IPS-NIHi7 (cell line): ENCODE data around the gene DLG1.
"Not testable (repeated sequence)": the region's sequence is repeated elsewhere in the genome, so short reads cannot be mapped to it uniquely, and the experiment has no call there.

Source experiments
- DNase-seq: peaks from one replicate; pipeline ENCODE4 v3.0.0; 2012; ENCODE audit warnings: mixed read lengths; ENCODE audit errors: extremely low spot score

DLG1 gene

DNA sequence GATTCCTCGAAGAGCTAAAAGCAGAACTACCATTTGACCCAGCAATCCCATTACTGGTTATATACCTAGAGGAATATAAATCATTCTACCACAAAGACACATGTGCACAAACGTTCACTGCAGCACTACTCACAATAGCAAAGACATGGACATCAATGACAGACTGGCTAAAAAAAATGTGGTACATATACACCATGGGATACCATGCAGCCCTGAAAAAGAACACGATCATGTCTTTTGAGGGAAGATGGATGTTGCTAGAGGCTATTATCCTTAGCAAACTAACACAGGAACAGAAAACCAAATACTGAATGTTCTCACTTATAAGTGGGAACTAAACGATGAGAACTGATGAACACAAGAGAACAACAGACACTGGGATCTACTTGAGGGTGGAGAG lies 86.7 kb downstream of the DLG1 start:
- DNase-seq, result not testable (repeated sequence)

DNA sequence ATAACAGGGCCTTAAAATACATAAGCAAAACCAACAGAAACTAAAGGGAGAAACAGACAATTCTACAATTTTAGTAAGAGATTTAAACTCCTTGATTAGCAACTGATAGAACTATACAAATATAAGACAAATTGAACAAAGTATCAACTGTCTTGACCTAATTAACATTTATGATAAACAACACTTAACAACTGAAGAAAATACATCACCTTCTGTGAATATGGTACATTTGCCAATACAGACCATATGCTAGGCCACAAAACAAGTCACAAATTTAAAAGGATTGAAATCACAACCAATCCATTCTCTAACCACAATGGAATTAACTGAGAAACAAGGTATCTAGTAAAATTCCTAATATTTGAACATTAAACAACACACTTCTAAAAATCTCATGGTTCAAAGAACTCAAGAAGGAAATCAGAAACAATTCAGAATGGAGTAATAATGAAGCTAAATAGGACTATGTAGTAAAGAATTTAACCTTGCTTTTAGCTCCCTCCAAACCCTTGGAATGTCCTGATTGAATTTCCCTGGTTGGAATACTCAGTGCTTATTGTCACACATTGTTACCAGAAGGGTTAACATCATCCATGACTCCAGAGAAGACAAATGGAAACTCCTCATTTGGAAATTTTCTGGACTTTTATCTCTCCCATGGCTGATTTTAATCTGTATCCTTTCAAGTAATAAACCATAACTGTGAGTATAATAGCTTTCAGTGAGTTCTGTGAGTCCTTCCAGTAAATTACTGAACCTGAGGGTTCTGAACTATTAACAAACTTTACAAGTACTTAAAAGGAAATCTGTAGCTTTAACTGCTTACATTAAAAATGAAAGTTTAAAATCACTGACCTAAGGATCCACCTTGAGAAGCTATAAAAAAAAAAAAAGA lies 88.8 kb downstream of the DLG1 start:
- no peak for DNase-seq

DNA sequence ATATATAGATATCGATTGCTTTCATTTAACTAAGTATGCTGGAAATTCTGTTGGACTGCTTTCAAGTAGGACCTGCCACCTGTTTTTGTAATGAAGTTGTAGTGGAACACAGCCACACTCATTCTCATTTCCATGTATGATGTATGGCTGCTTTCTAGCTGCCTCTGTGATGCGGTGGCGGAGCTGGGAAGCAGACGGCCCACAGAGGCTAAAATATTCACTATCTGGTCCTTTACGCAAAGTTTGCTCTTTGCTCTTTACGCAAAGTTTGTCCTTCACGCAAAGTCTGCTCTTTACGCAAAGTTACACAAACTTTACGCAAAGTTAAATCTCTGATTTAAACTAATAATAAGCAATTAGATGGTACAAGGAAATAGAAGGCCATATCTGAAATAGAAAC lies 91.5 kb downstream of the DLG1 start:
- no peak for DNase-seq

DNA sequence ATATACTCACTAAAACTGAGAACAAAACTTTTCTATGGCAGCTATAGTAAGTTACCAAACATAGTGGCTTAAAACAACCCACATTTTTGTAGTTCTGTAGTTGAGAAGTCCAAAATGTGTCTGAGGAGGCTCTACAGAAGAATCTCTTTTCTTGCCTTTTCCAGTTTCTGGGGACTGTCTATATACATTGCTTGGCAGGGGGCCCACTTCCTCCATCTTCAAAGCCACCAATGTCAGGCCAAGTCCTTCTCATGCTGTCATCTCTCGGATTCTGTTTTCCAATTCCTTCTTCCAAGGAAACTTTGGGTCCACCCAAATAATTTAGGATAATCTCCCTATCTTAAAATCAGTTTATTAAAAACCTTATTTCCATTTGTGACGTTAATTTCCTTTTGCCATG lies 92.7 kb downstream of the DLG1 start:
- no peak for DNase-seq

DNA sequence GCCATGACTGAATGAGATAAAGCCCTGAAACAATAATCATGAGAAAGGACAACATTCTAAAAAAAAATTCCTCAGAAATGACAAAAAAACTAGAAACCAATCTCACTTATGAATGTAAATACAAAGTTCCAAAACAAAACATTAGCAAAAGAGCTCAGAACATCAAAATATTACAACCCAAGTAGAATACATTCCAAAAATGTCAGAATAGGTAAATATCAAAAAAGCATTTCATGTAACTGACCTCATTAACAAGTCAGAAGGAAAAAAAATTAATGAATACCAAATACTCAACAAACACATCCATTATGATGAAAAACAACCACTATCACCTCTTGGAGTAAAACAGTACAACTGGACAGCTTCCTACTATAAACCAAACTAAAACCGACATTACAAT lies 93.1 kb downstream of the DLG1 start:
- no peak for DNase-seq

DNA sequence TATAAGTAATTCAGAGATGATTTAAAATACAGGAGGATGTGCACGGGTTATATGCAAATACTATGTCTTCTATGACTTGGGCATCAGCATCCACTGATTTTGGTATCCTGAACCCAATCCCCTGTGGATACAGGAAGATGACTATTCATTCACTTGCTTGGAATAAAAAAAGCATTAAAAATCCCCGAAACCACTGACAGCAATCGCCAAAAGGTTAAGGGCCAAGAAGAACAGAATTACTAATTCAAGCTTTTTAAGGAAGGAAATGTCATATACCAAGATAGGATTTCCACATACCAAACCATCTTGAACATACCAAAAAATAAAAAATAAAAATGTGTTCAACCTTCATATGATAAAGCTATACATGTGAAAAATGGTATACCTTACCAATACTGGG lies 93.7 kb downstream of the DLG1 start:
- no peak for DNase-seq

DNA sequence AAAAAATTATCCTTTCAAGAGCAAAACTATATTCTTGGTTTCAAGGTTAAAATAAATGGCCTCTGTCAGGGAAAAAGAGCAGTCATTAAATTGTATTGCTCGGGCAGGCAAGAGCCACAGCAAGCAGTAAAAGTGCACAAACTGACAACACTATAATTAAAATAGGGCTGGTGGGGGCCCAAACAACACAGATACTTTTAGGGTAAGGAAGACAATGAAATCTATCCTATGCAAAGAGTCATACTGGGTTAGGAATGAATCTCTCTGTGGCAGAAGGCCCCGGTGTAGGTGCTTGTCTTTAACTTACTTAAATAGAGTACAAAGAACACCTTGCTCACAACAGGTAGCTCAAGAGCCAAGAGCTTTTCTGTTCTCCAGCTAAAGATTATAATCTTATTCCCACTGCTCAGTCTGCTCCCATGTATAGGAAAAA lies 94.7 kb downstream of the DLG1 start:
- peak; percentile 39 for DNase-seq

DNA sequence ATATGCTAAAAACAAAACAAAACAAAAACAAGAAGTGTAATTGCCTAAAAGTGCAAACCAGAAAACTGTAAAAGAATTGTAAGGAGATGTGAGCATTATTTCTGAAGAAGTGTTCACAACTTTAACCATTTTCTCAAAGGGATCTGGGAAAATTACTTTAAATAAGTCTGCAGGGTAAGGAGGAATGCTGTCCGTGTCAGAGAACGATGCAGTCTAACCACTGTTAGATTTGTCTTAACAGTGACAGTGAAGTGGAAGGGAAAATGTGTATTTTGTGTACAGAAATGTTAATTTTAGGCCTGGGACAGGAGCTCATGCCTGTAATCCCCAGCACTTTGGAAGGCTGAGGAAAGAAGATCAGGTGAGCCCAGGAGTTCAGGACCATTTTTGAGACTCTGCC lies 95.7 kb downstream of the DLG1 start:
- DNase-seq, result no peak

DNA sequence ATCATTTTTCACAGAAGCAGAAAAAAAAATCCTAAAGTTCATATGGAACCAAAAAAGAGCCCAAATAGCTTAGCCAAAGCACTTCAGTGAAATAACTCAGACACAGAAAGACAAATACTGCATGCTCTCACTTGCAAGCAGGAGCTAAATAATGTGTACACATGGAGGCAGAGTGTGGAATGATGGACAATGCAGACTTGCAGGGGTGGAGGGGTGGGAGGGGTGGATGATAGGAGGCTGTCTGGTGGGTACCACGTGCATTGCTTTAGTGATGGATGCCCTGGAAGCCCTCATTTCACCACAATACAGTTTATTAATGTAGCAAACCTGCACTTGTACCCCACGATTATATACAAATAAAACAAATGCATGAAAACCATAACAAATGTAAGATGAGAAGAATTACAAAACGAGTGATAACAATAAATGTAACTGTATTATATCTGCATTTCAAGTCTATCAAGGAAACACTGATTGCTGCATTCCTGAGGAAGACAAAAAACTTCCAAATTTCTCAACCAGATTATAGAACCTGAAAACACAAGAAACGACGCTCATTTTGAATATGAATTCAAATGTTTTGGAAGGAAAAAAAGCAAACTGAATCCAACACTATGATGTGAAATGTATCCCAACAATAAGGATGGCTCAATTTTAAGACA lies 96.5 kb downstream of the DLG1 start:
- no peak for DNase-seq

DNA sequence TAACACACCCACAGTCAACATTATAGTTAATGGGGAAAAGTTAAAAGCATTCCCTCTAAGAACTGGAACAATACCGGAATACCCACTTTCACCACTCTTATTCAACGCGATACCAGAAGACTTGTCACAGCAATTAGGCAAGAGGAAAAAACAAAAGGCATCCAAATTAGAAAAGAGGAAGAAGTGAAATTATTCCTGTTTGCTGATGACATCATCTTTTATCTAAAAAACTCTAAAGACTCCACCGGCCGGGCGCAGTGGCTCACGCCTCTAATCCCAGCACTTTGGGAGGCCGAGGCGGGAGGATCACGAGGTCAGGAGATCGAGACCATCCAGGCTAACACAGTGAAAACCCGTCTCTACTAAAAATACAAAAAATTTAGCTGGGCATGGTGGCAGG lies 97.6 kb downstream of the DLG1 start:
- not testable (repeated sequence) for DNase-seq

DNA sequence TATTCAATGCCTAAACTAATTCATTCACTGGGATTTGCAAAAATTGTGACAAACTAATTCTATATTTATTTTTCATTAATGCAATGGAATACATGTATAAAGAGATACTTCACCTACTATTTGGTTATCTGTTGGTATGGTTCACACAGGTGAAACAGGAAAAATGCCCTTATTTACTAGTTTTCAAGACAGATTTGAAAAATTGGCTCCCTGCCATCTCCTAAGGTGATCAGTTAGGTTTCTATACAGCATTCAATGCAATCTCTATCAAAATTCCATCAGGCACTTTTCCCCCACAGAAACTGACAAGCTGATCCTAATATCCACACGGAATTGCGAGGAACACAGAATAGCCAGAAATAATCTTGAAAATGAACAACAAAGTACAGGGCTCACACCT lies 101.1 kb downstream of the DLG1 start:
- DNase-seq, result no peak

DNA sequence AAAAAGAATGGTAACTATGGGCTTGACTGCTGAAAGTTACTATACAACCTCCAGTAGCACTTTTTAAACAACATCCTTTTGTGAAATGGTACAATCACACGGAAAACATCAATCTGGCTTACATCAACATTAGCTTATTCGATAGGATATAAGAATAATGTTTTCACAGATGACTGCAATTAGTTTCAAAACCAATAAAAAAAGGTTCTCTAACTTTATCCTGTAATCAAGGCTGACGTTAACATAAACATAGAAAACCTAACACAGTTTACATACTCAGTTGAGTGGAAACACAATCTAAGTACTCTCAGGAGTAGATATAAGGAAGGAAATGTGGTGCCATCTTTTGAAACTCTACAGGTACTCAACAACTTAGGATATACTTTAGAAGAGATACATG lies 102.2 kb downstream of the DLG1 start:
- DNase-seq, result no peak

DNA sequence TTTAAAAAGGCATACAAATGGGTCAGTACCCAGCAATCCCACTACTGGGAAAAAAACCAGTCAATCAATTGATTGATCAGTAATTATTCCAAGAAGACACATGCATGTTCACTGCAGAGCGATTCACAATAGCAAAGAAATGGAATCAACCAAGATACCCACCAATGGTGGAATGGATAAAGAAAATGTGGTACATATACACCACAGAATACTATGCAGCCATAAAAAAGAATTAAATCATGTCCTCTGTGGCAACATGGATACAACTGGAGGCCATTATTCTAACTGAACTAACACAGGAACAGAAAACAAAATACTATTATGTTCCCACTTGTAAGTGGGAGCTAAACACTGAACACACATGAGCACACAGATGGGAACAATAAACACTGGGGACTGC lies 103.1 kb downstream of the DLG1 start:
- DNase-seq, result no peak

DNA sequence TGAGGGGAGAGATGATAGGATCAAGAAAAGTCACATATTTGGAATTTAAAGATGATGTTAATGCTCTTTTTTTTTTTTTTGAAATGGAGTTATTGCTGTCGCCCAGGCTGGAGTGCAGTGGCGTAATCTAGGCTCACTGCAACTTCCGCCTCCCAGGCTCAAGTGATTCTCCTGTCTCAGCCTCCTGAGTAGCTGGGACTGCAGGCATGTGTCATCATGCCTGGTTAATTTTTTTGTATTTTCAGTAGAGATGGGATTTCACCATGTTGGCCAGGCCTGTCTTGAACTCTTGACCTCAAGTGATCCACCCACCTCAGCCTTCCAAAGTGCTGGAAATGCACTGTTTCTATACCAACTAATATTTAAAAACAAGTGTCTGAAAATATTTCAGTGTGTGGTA lies 104.7 kb downstream of the DLG1 start:
- DNase-seq, result not testable (repeated sequence)

DNA sequence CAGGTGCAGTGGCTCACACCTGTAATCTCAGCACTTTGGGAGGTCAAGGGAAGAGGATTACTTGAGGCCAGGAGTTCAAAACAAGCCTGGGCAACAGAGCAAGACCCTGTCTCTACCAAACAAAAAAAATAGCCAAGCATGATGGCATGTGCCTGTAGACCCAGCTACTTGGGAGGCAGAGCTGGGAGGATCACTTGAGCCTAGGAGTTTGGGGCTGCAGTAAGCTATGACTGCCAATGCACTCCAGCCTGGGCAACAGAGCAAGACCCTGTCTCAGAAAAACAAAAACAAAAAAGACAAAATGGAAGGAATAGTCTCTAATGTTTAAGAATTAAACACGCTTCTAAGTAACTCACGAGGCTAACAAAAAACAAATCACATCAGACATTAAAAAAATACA lies 106.5 kb downstream of the DLG1 start:
- no peak for DNase-seq

DNA sequence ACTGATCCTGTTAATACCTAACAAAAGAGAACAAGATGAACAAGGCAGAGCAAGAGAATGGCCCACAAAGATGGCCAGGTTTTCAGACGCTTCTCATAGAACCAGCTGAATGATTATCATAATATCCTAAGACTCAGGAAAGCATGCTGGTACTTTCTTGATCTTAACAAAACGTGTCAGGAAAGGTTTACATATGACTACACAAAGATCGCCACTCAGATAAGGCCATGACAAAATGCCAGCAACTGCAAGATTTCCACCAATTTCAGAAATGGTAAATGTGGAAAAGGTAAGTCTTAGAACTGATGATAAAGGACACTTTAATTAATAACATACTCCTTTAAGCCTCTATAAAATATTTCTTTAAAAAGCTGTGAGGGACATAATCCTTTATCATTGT lies 108.8 kb downstream of the DLG1 start:
- no peak for DNase-seq

DNA sequence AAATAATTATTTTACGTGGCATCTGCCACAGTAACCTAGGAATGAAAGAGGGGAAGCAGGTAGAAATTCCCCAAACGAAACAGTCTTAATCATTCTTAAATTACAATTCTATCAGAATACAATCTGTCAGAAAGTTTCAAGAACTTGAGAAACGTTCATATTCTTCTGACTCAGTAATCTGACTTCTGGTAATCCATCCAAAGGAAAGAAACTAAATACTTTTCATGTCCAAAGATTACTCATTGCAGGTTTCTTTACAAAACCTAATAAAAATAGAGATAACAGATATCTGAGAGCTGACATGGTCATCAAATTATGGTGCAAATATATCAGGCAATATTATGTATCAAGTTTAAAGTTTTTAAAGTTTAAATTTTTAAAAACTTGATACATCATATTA lies 109.4 kb downstream of the DLG1 start:
- DNase-seq, result no peak

DNA sequence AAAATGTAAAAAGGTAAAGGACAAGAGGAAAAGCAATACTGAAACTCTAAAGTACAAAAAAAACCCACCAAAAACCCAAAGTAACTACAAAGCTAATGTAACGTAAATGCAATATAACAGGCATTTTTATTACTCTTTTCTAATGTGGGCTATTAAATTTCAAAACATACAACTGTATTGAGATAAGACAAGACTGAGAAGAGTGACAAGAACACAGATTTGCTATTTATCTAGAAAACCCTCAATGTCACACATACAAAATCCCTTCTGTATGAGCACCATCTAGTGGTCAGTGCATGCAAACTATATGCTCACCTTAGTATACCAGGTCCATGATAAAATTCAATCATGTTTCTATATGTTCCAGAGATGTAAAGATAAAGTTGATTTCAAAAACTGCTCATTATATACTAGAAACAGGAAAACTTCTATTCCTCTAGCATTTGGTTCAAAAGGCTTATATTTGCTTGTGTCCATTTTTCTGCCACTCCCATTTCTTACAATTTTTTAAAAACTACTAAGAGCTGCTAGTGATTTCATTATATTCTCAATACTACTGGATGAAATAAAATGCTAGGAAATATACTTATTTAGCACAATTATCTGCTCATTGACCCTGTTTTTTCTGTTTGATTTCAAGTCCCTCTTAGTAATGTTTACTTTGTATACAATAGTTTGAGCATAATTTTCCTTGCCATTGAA lies 111.4 kb downstream of the DLG1 start:
- DNase-seq, result peak; percentile 23

DNA sequence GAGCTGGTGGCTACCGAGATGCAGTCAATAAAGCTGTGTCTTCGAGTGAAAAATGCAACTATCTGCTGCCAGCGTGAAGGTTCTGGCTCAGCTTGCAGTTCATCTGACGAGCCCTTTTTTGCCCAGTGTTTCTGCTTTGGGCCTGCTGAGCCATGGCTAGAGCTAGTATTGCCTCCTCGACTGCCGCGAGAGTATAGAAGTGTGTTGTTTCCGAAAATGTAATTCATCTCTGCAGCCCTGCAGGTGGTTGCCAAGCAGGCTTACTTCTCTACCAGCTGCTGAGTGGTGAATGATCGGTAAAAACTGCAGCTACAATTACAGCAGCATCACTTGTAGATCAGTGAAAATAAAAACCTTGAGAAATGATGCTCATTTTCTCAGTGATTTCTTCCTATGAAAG lies 114.8 kb downstream of the DLG1 start:
- DNase-seq, result no peak

DNA sequence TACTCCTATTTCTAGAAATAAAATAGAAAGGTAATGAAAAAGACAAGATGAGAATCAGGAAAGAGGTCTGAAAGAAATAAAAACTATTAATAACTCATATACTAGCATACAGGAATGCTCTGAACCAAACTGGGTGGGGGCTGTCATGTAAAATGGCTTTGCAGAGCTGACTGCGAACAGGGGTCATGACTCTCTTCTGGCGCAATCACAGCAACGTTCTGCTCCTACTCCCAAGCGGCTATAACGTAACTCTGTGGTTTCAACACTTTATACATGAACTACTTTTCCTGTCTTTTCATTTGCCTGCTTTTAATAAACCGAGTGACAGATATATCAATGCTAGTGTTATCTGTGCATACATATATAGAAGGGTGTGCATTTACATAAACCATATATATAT lies 116.7 kb downstream of the DLG1 start:
- no peak for DNase-seq

DNA sequence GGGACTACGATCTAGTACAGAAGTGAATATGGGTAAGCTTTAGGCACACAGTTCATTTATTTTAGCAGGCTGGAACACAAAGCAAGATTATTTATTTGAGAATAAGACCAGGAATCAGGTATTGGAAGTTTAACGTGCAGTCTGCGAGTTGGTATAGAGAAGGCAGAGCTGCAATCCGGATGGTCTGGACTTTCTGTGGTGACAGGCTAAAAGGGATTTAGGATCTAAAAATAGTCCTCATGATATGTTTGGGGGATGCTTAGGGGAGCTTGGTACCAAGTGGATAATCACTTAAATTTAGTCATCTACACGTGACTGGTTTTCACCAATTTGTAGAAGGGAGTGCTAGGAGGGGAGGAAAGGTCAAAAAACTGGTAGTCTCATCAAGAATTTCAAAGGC lies 119.4 kb downstream of the DLG1 start:
- DNase-seq, result no peak

DNA sequence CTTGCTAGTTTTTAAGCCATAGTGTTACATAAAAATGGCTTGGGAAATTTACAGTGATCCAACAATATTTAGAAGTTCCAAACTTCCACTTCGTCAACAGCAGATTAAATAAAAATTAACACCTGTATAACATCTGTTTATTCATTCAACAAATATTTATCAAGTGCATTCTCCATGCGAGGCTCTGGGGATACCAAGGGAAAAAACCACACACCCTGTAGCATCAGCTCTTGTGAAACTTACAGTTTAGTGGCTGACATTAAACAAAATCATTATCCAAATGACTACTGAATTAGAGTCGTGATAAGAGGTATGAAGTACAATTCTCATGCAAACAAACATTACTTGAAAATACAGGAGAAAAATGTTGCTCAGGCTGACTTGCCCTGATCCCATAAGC lies 122.9 kb downstream of the DLG1 start:
- DNase-seq, result no peak

DNA sequence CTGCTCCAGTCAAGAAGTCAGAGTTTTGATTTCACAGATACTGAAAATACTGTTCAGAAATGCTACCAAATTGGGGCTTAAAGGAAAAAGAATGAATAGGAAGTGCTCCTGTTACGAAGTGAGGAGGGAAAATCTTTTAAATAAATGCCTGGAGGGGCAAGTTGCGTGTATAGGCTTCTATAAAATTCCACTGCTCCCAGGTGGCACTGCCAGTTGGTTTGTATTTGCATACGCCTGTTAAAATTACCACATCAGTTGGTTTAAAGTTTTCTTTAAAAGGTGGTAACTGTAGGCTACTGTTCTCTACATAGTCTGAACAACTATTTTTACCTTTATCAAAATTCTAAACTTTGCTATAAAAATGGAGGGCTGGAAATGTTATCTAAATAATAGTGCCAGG lies 123.5 kb downstream of the DLG1 start:
- no peak for DNase-seq
